ENCODE data around the gene TGFBR3L. TPM values are rescaled to one million over a fixed set of nuclear protein-coding genes. Genes with fewer than 3 reads are reported as not detected.

TGFBR3L gene
- total RNA-seq, 2 experiments from 2014 or later = 0.13 to 0.61 TPM

DNA sequence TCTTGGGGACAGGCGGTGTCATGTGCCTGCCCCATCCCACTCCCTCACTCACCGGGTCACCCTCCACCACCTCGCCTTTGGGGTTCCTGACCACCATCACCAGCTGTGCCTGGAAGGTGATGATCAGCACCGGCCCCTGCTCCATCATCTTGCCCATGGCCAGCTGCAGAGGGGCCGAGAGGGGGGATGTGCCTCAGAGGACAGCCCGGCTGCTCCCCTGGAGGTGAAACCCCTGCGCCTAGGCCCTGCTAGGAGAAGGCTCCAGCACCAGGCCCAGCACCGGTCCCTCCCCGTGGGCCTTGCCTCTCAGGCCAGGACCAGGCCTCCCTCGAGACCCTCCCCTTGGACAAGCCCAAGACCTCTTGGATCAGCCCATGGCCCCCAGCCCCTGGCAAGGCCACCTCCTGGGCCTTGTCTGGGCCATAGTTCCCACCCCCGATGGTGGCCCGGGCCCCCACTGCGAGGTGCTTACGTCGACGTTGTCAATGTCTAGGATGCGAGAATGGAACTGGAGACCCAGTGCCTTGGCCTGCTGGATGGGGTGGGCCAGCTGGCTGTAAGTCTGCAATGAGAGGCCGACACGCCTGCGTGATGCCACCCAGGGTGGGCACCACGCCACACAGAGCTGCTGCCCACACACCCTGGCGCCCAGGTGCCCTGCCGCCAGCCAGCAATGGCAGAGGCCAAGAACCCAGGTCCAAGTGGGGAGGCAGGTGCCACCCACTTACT lies 13.1 kb downstream of the TGFBR3L start:
- CTCF ChIA-PET (ENCODE audit: unreplicated experiment) = no interaction called here
- Histone ChIP-seq H4K20me1 (ENCODE audit: insufficient read depth, low read length) (no peaks in the 10 kb centered on the region), H3K27ac (ENCODE audit: low read depth, low read length, poor library complexity, severe bottlenecking) (no peak overlapping the region), H3K4me2 (ENCODE audit: low read length) (no peak overlapping the region), H3K79me2 (ENCODE audit: insufficient read depth, low read depth, low read length) (no peaks in the 10 kb centered on the region), H2AFZ (ENCODE audit: low read length) (no peak overlapping the region), H3K36me3 (ENCODE audit: insufficient read depth, low read length) (peaks cover 37% of the 10 kb centered on the region), H3K9me3 (ENCODE audit: low read length) (no peaks in the 10 kb centered on the region), H3K4me3 (ENCODE audit: low read depth, low read length, poor library complexity, severe bottlenecking) (no peak overlapping the region), H3K4me1 (ENCODE audit: insufficient read depth, low read length, poor library complexity, severe bottlenecking) (peaks cover 5% of the 10 kb centered on the region), H3K9me2 (ENCODE audit: insufficient read depth, low read length) (no peaks in the 10 kb centered on the region)
- TF ChIP-seq, protein P1, sequence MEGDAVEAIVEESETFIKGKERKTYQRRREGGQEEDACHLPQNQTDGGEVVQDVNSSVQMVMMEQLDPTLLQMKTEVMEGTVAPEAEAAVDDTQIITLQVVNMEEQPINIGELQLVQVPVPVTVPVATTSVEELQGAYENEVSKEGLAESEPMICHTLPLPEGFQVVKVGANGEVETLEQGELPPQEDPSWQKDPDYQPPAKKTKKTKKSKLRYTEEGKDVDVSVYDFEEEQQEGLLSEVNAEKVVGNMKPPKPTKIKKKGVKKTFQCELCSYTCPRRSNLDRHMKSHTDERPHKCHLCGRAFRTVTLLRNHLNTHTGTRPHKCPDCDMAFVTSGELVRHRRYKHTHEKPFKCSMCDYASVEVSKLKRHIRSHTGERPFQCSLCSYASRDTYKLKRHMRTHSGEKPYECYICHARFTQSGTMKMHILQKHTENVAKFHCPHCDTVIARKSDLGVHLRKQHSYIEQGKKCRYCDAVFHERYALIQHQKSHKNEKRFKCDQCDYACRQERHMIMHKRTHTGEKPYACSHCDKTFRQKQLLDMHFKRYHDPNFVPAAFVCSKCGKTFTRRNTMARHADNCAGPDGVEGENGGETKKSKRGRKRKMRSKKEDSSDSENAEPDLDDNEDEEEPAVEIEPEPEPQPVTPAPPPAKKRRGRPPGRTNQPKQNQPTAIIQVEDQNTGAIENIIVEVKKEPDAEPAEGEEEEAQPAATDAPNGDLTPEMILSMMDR (conservative IDR thresholded peaks at IDR 0.05; ENCODE audit: low read length) = no peak
- TF ChIP-seq EZH2phosphoT487 (IDR thresholded peaks at IDR 0.05; ENCODE audit: borderline replicate concordance, low read depth, low read length) = no peak
- BruUV-seq (replicated peaks) = no TSS peak
- no peak for DNase-seq (ENCODE audit: low spot score)
- intact Hi-C loops (cut with micrococcal nuclease; ENCODE audit: unreplicated experiment) = no loop called here
- POLR2A ChIA-PET = no interaction called here

DNA sequence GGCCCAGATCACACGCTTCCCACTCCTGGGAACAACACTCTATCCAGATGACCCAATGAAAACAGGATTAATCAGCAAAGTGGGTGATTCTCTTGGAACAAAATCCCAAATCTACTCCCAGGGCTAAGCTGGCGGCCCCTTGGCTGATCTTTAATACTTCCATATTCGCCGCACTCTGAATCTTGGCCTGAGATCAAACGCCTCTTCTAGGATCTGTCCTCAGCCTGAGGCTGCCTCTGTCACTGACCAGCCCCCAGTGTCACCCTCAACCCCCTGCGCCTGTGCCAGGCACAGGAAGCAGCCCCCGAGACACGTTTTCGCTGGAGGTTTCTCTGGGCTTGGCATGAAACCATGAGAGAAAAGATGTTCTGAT lies 13.7 kb downstream of the TGFBR3L start:
- no peak overlapping the region for H2AFZ ChIP-seq (ENCODE audit: low read length)
- H3K36me3 ChIP-seq (ENCODE audit: insufficient read depth, low read length) = peaks cover 42% of the 10 kb centered on the region
- no peak for TF ChIP-seq EZH2phosphoT487 (IDR thresholded peaks at IDR 0.05; ENCODE audit: borderline replicate concordance, low read depth, low read length)
- TF ChIP-seq, protein P1 (conservative IDR thresholded peaks at IDR 0.05; ENCODE audit: low read length) = no peak
- intact Hi-C loops (cut with micrococcal nuclease; ENCODE audit: unreplicated experiment) = no loop called here
- H3K9me3 ChIP-seq (ENCODE audit: low read length) = no peaks in the 10 kb centered on the region
- POLR2A ChIA-PET = interaction anchor here (0.7 kb wide), 1 partner anchor 671 kb away, joined by 5 read pairs; no protein-coding TSS in a partner anchor
- DNase-seq (ENCODE audit: low spot score) = no peak
- no peak overlapping the region for H3K4me2 ChIP-seq (ENCODE audit: low read length)
- H3K79me2 ChIP-seq (ENCODE audit: insufficient read depth, low read depth, low read length) = no peaks in the 10 kb centered on the region
- no peaks in the 10 kb centered on the region for H4K20me1 ChIP-seq (ENCODE audit: insufficient read depth, low read length)
- no peaks in the 10 kb centered on the region for H3K9me2 ChIP-seq (ENCODE audit: insufficient read depth, low read length)
- CTCF ChIA-PET (ENCODE audit: unreplicated experiment) = no interaction called here
- H3K4me3 ChIP-seq (ENCODE audit: low read depth, low read length, poor library complexity, severe bottlenecking) = no peak overlapping the region
- H3K4me1 ChIP-seq (ENCODE audit: insufficient read depth, low read length, poor library complexity, severe bottlenecking) = peaks cover 5% of the 10 kb centered on the region
- H3K27ac ChIP-seq (ENCODE audit: low read depth, low read length, poor library complexity, severe bottlenecking) = no peak overlapping the region
- no TSS peak for BruUV-seq (replicated peaks)

All from OCI-LY7 (cell line).